ENCODE results near the gene MRS2. TPM values are rescaled to one million over a fixed set of nuclear protein-coding genes. Genes with fewer than 3 reads are reported as not detected.

The MRS2 gene
- total and polyA plus RNA-seq, 9 of the 15 experiments (the other 6 are each of a cell fraction or from before 2014, with no cell fraction given): 14.6 to 57.9 (median 48.1) TPM

DNA sequence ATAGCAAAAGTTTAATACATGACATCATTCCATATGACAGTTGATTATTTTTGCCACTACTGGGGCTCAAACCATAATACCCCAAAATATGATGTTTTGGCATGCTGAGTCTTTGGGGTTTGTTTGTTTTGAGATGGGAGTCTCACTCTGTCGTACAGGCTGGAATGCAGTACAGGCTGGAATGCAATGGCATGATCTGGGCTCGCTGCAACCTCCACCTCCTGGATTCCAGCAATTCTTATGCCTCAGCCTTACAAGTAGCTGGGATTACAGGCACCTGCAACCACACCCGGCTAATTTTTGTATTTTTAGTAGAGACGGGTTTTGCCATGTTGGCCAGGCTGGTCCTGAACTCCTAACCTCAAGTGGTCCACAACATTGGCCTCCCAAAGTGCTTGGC lies 1.3 kb upstream of the MRS2 start (continued):
- TF ChIP-seq, protein P1, sequence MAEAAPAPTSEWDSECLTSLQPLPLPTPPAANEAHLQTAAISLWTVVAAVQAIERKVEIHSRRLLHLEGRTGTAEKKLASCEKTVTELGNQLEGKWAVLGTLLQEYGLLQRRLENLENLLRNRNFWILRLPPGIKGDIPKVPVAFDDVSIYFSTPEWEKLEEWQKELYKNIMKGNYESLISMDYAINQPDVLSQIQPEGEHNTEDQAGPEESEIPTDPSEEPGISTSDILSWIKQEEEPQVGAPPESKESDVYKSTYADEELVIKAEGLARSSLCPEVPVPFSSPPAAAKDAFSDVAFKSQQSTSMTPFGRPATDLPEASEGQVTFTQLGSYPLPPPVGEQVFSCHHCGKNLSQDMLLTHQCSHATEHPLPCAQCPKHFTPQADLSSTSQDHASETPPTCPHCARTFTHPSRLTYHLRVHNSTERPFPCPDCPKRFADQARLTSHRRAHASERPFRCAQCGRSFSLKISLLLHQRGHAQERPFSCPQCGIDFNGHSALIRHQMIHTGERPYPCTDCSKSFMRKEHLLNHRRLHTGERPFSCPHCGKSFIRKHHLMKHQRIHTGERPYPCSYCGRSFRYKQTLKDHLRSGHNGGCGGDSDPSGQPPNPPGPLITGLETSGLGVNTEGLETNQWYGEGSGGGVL (CRISPR knock-in tag; IDR thresholded peaks at IDR 0.05): no peak
- TF ChIP-seq, protein P2, sequence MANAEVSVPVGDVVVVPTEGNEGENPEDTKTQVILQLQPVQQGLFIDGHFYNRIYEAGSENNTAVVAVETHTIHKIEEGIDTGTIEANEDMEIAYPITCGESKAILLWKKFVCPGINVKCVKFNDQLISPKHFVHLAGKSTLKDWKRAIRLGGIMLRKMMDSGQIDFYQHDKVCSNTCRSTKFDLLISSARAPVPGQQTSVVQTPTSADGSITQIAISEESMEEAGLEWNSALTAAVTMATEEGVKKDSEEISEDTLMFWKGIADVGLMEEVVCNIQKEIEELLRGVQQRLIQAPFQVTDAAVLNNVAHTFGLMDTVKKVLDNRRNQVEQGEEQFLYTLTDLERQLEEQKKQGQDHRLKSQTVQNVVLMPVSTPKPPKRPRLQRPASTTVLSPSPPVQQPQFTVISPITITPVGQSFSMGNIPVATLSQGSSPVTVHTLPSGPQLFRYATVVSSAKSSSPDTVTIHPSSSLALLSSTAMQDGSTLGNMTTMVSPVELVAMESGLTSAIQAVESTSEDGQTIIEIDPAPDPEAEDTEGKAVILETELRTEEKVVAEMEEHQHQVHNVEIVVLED (CRISPR knock-in tag; IDR thresholded peaks at IDR 0.05): no peak
- TF ChIP-seq, protein P3, sequence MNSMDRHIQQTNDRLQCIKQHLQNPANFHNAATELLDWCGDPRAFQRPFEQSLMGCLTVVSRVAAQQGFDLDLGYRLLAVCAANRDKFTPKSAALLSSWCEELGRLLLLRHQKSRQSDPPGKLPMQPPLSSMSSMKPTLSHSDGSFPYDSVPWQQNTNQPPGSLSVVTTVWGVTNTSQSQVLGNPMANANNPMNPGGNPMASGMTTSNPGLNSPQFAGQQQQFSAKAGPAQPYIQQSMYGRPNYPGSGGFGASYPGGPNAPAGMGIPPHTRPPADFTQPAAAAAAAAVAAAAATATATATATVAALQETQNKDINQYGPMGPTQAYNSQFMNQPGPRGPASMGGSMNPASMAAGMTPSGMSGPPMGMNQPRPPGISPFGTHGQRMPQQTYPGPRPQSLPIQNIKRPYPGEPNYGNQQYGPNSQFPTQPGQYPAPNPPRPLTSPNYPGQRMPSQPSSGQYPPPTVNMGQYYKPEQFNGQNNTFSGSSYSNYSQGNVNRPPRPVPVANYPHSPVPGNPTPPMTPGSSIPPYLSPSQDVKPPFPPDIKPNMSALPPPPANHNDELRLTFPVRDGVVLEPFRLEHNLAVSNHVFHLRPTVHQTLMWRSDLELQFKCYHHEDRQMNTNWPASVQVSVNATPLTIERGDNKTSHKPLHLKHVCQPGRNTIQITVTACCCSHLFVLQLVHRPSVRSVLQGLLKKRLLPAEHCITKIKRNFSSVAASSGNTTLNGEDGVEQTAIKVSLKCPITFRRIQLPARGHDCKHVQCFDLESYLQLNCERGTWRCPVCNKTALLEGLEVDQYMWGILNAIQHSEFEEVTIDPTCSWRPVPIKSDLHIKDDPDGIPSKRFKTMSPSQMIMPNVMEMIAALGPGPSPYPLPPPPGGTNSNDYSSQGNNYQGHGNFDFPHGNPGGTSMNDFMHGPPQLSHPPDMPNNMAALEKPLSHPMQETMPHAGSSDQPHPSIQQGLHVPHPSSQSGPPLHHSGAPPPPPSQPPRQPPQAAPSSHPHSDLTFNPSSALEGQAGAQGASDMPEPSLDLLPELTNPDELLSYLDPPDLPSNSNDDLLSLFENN (IDR thresholded peaks at IDR 0.05; ENCODE audit: low read depth in 2 of 2, low read length in 2 of 2): no peak
- TF ChIP-seq PTRF (tag; IDR thresholded peaks at IDR 0.05) (no peak), FOS (IDR thresholded peaks at IDR 0.05; ENCODE audit: extremely low read depth, insufficient read length) (no peak), BACH1 (tag; IDR thresholded peaks at IDR 0.05) (no peak), TOE1 (IDR thresholded peaks at IDR 0.05; ENCODE audit: borderline replicate concordance) (no peak), TOE1 (CRISPR knock-in tag; IDR thresholded peaks at IDR 0.05; ENCODE audit: borderline replicate concordance, low read depth) (no peak), ATF7 (IDR thresholded peaks at IDR 0.05) (no peak)

Data from K562 (cell line).